Measurements from ENCODE around the gene CNTN4. TPM values are rescaled to one million over a fixed set of nuclear protein-coding genes. Genes with fewer than 3 reads are reported as not detected.
A peak's percentile ranks its signal among the peaks of the same experiment; 100 is the strongest.

The CNTN4 gene
- total and polyA plus RNA-seq, 8 donors = 2.5 to 10.8 (median 5.1) TPM

DNA sequence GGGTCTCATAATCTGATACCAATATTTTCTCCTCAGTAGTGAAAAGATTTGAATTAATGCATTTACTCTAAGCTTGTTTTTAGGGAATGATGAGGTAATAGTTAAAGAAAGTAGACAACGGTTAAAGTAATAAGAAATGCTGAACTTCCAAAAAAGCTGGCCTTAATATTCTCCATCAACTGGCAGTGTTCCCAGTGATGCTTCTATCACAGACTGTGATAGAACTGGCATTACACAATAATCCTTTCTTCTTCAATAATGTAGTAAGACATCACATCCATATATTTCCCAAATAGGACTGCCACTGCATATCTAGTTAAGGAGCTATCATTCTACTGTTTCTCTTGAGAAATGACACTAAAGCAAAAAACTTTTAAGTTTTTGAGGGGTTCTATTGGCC lies 822.8 kb downstream of the CNTN4 start:
- intact Hi-C loops (cut with DNase I) = no loop called here
- H3K9me3 ChIP-seq = no peaks in the 10 kb centered on the region
- H3K27ac ChIP-seq = no peak overlapping the region
- ATAC-seq (no peak), FAIRE-seq (no peak), DNase-seq (no peak)
- no peaks in the 10 kb centered on the region for H3K27me3 ChIP-seq
- no peaks in the 10 kb centered on the region for H3K4me1 ChIP-seq
- no peaks in the 10 kb centered on the region for H3K36me3 ChIP-seq
- no peak overlapping the region for H3K4me3 ChIP-seq
- 43 to 56% methylated on average over 1 of the region's 1 CpG for WGBS, 2 donors
- TF ChIP-seq CTCF (IDR thresholded peaks at IDR 0.05) = no peak

GRCh38 chr3:2921903-2922302 lies 823.2 kb downstream of the CNTN4 start:
- FAIRE-seq = no peak

GRCh38 chr3:2923390-2923789 lies 824.7 kb downstream of the CNTN4 start:
- no peak for TF ChIP-seq CTCF (IDR thresholded peaks at IDR 0.05)
- no peak for FAIRE-seq
- H3K27ac ChIP-seq = no peak overlapping the region
- WGBS, 2 donors = 34 to 41% methylated on average over 3 of the region's 3 CpGs
- H3K9me3 ChIP-seq = no peaks in the 10 kb centered on the region
- no peaks in the 10 kb centered on the region for H3K36me3 ChIP-seq
- no peaks in the 10 kb centered on the region for H3K4me1 ChIP-seq
- no peak for DNase-seq
- intact Hi-C loops (cut with DNase I) = no loop called here
- no peak for ATAC-seq
- no peaks in the 10 kb centered on the region for H3K27me3 ChIP-seq
- no peak overlapping the region for H3K4me3 ChIP-seq

More at GRCh38 chr3:2921903-2922302, 823.2 kb downstream of the CNTN4 start:
- ATAC-seq (peak in 3 of 4 donors; percentile 64 to 75 (median 74)), DNase-seq (no peak)
- H3K4me1 ChIP-seq = no peaks in the 10 kb centered on the region
- intact Hi-C loops (cut with DNase I) = no loop called here
- H3K4me3 ChIP-seq = no peak overlapping the region
- no peaks in the 10 kb centered on the region for H3K27me3 ChIP-seq
- H3K9me3 ChIP-seq = no peaks in the 10 kb centered on the region
- H3K27ac ChIP-seq = no peak overlapping the region
- peak in 2 of 4 donors; percentile 10 to 29 for TF ChIP-seq CTCF (IDR thresholded peaks at IDR 0.05)
- H3K36me3 ChIP-seq = no peaks in the 10 kb centered on the region
- WGBS, 2 donors = 45 to 47% methylated on average over 1 of the region's 1 CpG

DNA sequence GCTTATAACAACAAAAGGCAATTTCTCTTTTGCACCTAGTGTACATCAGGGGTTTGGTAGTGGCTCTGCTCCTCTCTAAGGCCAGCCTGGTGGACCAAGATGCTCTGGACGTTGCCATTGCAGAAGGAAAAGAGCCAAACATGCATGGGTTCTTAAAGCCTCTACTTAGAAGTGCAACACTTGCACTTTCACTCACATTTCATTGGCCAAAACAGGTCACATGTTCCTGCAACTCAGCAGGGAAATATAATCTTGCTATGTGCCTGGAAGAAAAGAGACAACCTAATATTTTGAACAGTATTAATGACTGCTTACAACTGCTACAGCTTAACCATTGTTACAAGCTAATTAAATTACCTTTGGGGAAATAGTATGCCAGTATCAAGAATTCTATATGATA lies 828.6 kb downstream of the CNTN4 start:
- H3K36me3 ChIP-seq = no peaks in the 10 kb centered on the region
- H3K4me1 ChIP-seq = no peaks in the 10 kb centered on the region
- no peak overlapping the region for H3K27ac ChIP-seq
- ATAC-seq (no peak), DNase-seq (no peak), FAIRE-seq (no peak)
- no peak for TF ChIP-seq CTCF (IDR thresholded peaks at IDR 0.05)
- intact Hi-C loops (cut with DNase I) = no loop called here
- no peaks in the 10 kb centered on the region for H3K27me3 ChIP-seq
- H3K9me3 ChIP-seq = no peaks in the 10 kb centered on the region
- 37 to 38% methylated on average over 1 of the region's 1 CpG for WGBS, 2 donors
- no peak overlapping the region for H3K4me3 ChIP-seq

DNA sequence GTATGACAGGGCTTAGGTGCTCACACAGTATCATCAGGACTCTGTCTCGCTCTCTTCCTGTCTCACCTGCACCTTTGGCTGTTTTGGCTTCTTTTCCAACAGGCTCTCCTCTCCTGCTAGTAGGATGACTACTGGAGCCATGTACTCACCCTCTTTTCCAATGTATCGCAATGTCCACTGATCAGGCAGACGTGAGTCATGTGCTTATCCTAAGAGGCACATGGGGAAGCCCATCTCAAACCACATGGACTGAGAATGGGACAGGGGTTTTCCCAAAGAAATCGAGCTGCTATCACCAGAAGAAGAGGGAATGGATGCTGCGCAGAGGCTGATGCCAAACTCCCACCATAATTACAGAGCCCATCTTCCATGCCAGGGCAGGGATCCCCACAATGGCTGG lies 830.9 kb downstream of the CNTN4 start:
- no peak for ATAC-seq
- Histone ChIP-seq H3K9me3 (no peaks in the 10 kb centered on the region), H3K4me1 (no peaks in the 10 kb centered on the region), H3K36me3 (no peaks in the 10 kb centered on the region), H3K4me3 (no peak overlapping the region), H3K27me3 (no peaks in the 10 kb centered on the region), H3K27ac (no peak overlapping the region)
- DNase-seq = no peak
- 52 to 79% methylated on average over 5 of the region's 5 CpGs for WGBS, 2 donors
- FAIRE-seq = no peak
- no peak for TF ChIP-seq CTCF (IDR thresholded peaks at IDR 0.05)
- intact Hi-C loops (cut with DNase I) = no loop called here
